PC-3 (cell line): ENCODE data around the gene PPP1R2. TPM values are rescaled to one million over a fixed set of nuclear protein-coding genes. Genes with fewer than 3 reads are reported as not detected.

Experiments
- ATAC-seq: fragments of 200-7000 bp; cut with Tn5 transposase; 2 replicates; pipeline ENCODE4 v1.9.1; 2020; ENCODE audit warnings: mild to moderate bottlenecking, moderate library complexity
- BruUV-seq: library from RNA; stranded (reverse); fragments of 400-500 nt; replicated peaks from 2 replicates; lab custom pipeline; 2021; lab: Mats Ljungman, UMichigan
- CTCF ChIA-PET: fragments of 300-600 bp; sonication (Branson Sonifier 250); formaldehyde crosslinking; loops from one replicate; lab custom pipeline; 2022; ENCODE audit warnings: antibody characterized with exemption; lab: Charles Lee
- POLR2A ChIA-PET: fragments of 300-600 bp; sonication (Branson Sonifier 250); formaldehyde crosslinking; loops from one replicate; lab custom pipeline; 2022; ENCODE audit warnings: antibody characterized with exemption; ENCODE audit not compliant: unreplicated experiment; lab: Charles Lee
- DNase-seq: peaks from one replicate; pipeline ENCODE4 v3.0.0-alpha.2; 2015
- H2AFZ ChIP-seq: fragments of 300-600 bp; sonication (generic); 2 replicates; pipeline ENCODE4 v1.6.0; 2016; ENCODE audit warnings: antibody characterized with exemption, low read length
- H3F3A ChIP-seq: fragments of 300-600 bp; sonication (generic); one replicate; pipeline ENCODE4 v1.6.0; 2017; ENCODE audit warnings: antibody characterized with exemption, low read length, control low read depth, mild to moderate bottlenecking; ENCODE audit not compliant: unreplicated experiment
- H3K27ac ChIP-seq: fragments of 300-600 bp; sonication (generic); 2 replicates; pipeline ENCODE4 v1.5.1; 2016; ENCODE audit warnings: mild to moderate bottlenecking, low read length
- H3K27me3 ChIP-seq: fragments of 300-600 bp; sonication (generic); 2 replicates; pipeline ENCODE4 v1.6.1; 2016; ENCODE audit warnings: low read length, mixed read lengths
- H3K36me3 ChIP-seq: fragments of 300-600 bp; sonication (generic); 2 replicates; pipeline ENCODE4 v1.6.1; 2016; ENCODE audit warnings: low read depth, mixed run types, low read length, mixed read lengths
- H3K4me1 ChIP-seq: fragments of 300-600 bp; sonication (generic); 2 replicates; pipeline ENCODE4 v1.5.1; 2016; ENCODE audit warnings: low read length; ENCODE audit not compliant: insufficient read depth
- H3K4me2 ChIP-seq: fragments of 300-600 bp; sonication (generic); 2 replicates; pipeline ENCODE4 v1.6.0; 2016; ENCODE audit warnings: low read length
- H3K4me3 ChIP-seq: fragments of 300-600 bp; sonication (generic); 2 replicates; pipeline ENCODE4 v1.5.1; 2016; ENCODE audit warnings: mild to moderate bottlenecking, low read length, mixed read lengths
- H3K79me2 ChIP-seq: fragments of 300-600 bp; sonication (generic); 2 replicates; pipeline ENCODE4 v1.6.1; 2017; ENCODE audit warnings: low read length, mixed read lengths
- H3K9ac ChIP-seq: fragments of 300-600 bp; sonication (generic); 2 replicates; pipeline ENCODE4 v1.6.0; 2016; ENCODE audit warnings: mild to moderate bottlenecking, low read length
- H3K9me2 ChIP-seq: fragments of 300-600 bp; sonication (generic); replicated peaks from 2 replicates; pipeline ENCODE4 v1.6.1; 2016; ENCODE audit warnings: mixed run types, low read length, mixed read lengths
- H3K9me3 ChIP-seq: fragments of 300-600 bp; sonication (generic); 2 replicates; pipeline ENCODE4 v1.6.1; 2016; ENCODE audit warnings: low read length, mixed read lengths
- H4K20me1 ChIP-seq: fragments of 300-600 bp; sonication (generic); 2 replicates; pipeline ENCODE4 v1.6.1; 2016; ENCODE audit warnings: low read length, mixed read lengths
- CTCF ChIP-seq: fragments of 300-600 bp; sonication (generic); conservative IDR thresholded peaks from 2 replicates; pipeline ENCODE4 v1.5.1; 2017; ENCODE audit warnings: antibody characterized with exemption, low read depth, mild to moderate bottlenecking, low read length
- EZH2 ChIP-seq: fragments of 300-600 bp; sonication (generic); IDR thresholded peaks from one replicate; pipeline ENCODE4 v1.6.1; 2017; ENCODE audit warnings: antibody characterized with exemption, mild to moderate bottlenecking, low read length; ENCODE audit not compliant: unreplicated experiment
- EZH2phosphoT487 ChIP-seq: fragments of 300-600 bp; sonication (generic); IDR thresholded peaks from 2 replicates; pipeline ENCODE4 v1.6.1; 2018; ENCODE audit warnings: mild to moderate bottlenecking, antibody characterized with exemption, low read length, borderline replicate concordance
- intact Hi-C: fragments of 100-400 bp; cut with micrococcal nuclease; formaldehyde crosslinking; loops from 2 replicates; pipeline ENCODE4 v1.9.0; 2023
- total RNA-seq: library from RNA; depleted of rRNA; stranded (reverse); fragments of >200 nt; gene quantifications from 2 replicates; pipeline ENCODE4 v1.2.3, GENCODE V29; 2014; rRNA removed

PPP1R2 gene
- total RNA-seq, 1 experiment from 2014 or later, result 132 TPM

GRCh38 chr3:195466251-195466650 is 76.9 kb downstream of the PPP1R2 start:
- H3K4me1 ChIP-seq, result no peaks in the 10 kb centered on the region
- no peaks in the 10 kb centered on the region for H4K20me1 ChIP-seq
- BruUV-seq, result no TSS peak
- H3K9me2 ChIP-seq, result no peaks in the 10 kb centered on the region
- H3K9me3 ChIP-seq, result no peaks in the 10 kb centered on the region
- ChIA-PET POLR2A (no interaction called here), CTCF (no interaction called here)
- intact Hi-C loops, result no loop called here
- H3K27me3 ChIP-seq, result no peaks in the 10 kb centered on the region
- no peaks in the 10 kb centered on the region for H3F3A ChIP-seq
- no peak overlapping the region for H3K27ac ChIP-seq
- no peak overlapping the region for H3K4me3 ChIP-seq
- no peaks in the 10 kb centered on the region for H3K79me2 ChIP-seq
- ATAC-seq (no peak), DNase-seq (no peak)
- no peak overlapping the region for H2AFZ ChIP-seq
- no peaks in the 10 kb centered on the region for H3K36me3 ChIP-seq
- TF ChIP-seq EZH2phosphoT487 (no peak), CTCF (no peak), EZH2 (no peak)
- H3K4me2 ChIP-seq, result no peak overlapping the region
- H3K9ac ChIP-seq, result no peak overlapping the region

Other genes with a start within 250 kb of the PPP1R2 start
- 27.0 and 33.5 TPM in 2 replicates for gene ACAP2, start 100.3 kb downstream of the PPP1R2 start, total RNA-seq
- 0.29 TPM in 1 of 2 replicates, not detected in the other for gene APOD, start 40.6 kb upstream of the PPP1R2 start, total RNA-seq
- 0.69 and 2.2 TPM in 2 replicates for gene MUC20, start 177.7 kb upstream of the PPP1R2 start, total RNA-seq